WTC11 (cell line): ENCODE data around the gene TRAPPC4. TPM values are rescaled to one million over a fixed set of nuclear protein-coding genes. Genes with fewer than 3 reads are reported as not detected.
A peak's percentile ranks its signal among the peaks of the same experiment; 100 is the strongest.

Experiments
- ATAC-seq: fragments of 200-7000 bp; cut with Tn5 transposase; 2 replicates; pipeline ENCODE4 v1.10.0; 2021; ENCODE audit warnings: mild to moderate bottlenecking, moderate library complexity
- CTCF ChIA-PET: fragments of 300-600 bp; sonication (Branson Sonifier 250); formaldehyde crosslinking; loops from one replicate; lab custom pipeline; 2021; ENCODE audit warnings: antibody characterized with exemption; lab: Charles Lee
- POLR2A ChIA-PET: fragments of 350-600 bp; sonication (Branson Sonifier 250); formaldehyde crosslinking; loops from one replicate; lab custom pipeline; 2021; ENCODE audit warnings: antibody characterized with exemption; lab: Charles Lee
- DNase-seq: peaks from one replicate; pipeline ENCODE4 v3.0.0; 2021; ENCODE audit warnings: low spot score
- H3K27ac Mint-ChIP-seq: 2 replicates; pipeline ENCODE4 v1.8.0; 2021; ENCODE audit warnings: mixed read lengths
- H3K27me3 Mint-ChIP-seq: 2 replicates; pipeline ENCODE4 v1.8.0; 2021; ENCODE audit warnings: low read depth, mild to moderate bottlenecking, moderate library complexity, mixed read lengths
- H3K36me3 Mint-ChIP-seq: 2 replicates; pipeline ENCODE4 v1.8.0; 2021; ENCODE audit warnings: mixed read lengths
- H3K4me1 Mint-ChIP-seq: 2 replicates; pipeline ENCODE4 v1.8.0; 2022; ENCODE audit warnings: mixed read lengths
- H3K4me3 Mint-ChIP-seq: 2 replicates; pipeline ENCODE4 v1.8.0; 2021; ENCODE audit warnings: mild to moderate bottlenecking, moderate library complexity, mixed read lengths
- H3K9me3 Mint-ChIP-seq: 2 replicates; pipeline ENCODE4 v1.8.0; 2021; ENCODE audit warnings: mixed read lengths
- ATF3 ChIP-seq: sonication (generic); formaldehyde crosslinking; conservative IDR thresholded peaks from 2 replicates; pipeline ENCODE4 v1.8.1; 2022; ENCODE audit warnings: mild to moderate bottlenecking, missing genetic modification reagents
- E2F1 ChIP-seq: sonication (generic); formaldehyde crosslinking; IDR thresholded peaks from 2 replicates; pipeline ENCODE4 v1.8.0; 2022; ENCODE audit warnings: mild to moderate bottlenecking, missing genetic modification reagents
- EMX1 ChIP-seq: fragments of 250-450 bp; sonication (Bioruptor Pico); IDR thresholded peaks from 2 replicates; pipeline ENCODE4 v1.8.0; 2021; ENCODE audit warnings: mild to moderate bottlenecking
- FOXP1 ChIP-seq: sonication (generic); formaldehyde crosslinking; IDR thresholded peaks from 2 replicates; pipeline ENCODE4 v1.8.0; 2022; ENCODE audit warnings: missing genetic modification reagents, mild to moderate bottlenecking, moderate library complexity, borderline replicate concordance
- GABPB1 ChIP-seq: sonication (generic); formaldehyde crosslinking; IDR thresholded peaks from 2 replicates; pipeline ENCODE4 v1.8.1; 2023; ENCODE audit warnings: mild to moderate bottlenecking, missing genetic modification reagents
- GTF2I ChIP-seq: fragments of 250-450 bp; sonication (Bioruptor Pico); conservative IDR thresholded peaks from 2 replicates; pipeline ENCODE4 v1.4.0; 2021; ENCODE audit warnings: mild to moderate bottlenecking
- HMGA2 ChIP-seq: fragments of 250-450 bp; sonication (Bioruptor Pico); IDR thresholded peaks from 2 replicates; pipeline ENCODE4 v1.4.0; 2021; ENCODE audit warnings: mild to moderate bottlenecking, moderate library complexity
- MXD4 ChIP-seq: fragments of 250-450 bp; sonication (Bioruptor Pico); IDR thresholded peaks from 2 replicates; pipeline ENCODE4 v1.8.0; 2021; ENCODE audit warnings: mild to moderate bottlenecking, moderate library complexity, borderline replicate concordance
- MYBL2 ChIP-seq: sonication (generic); formaldehyde crosslinking; IDR thresholded peaks from 2 replicates; pipeline ENCODE4 v1.8.1; 2023; ENCODE audit warnings: mild to moderate bottlenecking, moderate library complexity, missing genetic modification reagents
- NR1H2 ChIP-seq: sonication (generic); formaldehyde crosslinking; IDR thresholded peaks from 2 replicates; pipeline ENCODE4 v1.9.0; 2021; ENCODE audit warnings: mild to moderate bottlenecking, moderate library complexity, missing genetic modification reagents
- OVOL2 ChIP-seq: fragments of 250-450 bp; sonication (Bioruptor Pico); IDR thresholded peaks from 2 replicates; pipeline ENCODE4 v1.9.0; 2021; ENCODE audit warnings: mild to moderate bottlenecking, borderline replicate concordance
- RORB ChIP-seq: fragments of 250-450 bp; sonication (Bioruptor Pico); IDR thresholded peaks from 2 replicates; pipeline ENCODE4 v1.9.0; 2021; ENCODE audit warnings: mild to moderate bottlenecking
- TEAD1 ChIP-seq: sonication (generic); formaldehyde crosslinking; IDR thresholded peaks from 2 replicates; pipeline ENCODE4 v1.8.0; 2022; ENCODE audit warnings: mild to moderate bottlenecking, missing genetic modification reagents
- ZBTB21 ChIP-seq: sonication (generic); formaldehyde crosslinking; IDR thresholded peaks from 2 replicates; pipeline ENCODE4 v1.8.1; 2023; ENCODE audit warnings: mild to moderate bottlenecking, missing genetic modification reagents, borderline replicate concordance
- total RNA-seq: library from RNA; stranded (reverse); gene quantifications from 3 replicates; pipeline ENCODE4 v1.2.3, GENCODE V29; 2021
- TF ChIP-seq, protein P1 (sequence below): sonication (generic); formaldehyde crosslinking; IDR thresholded peaks from 2 replicates; pipeline ENCODE4 v1.8.0; 2023; ENCODE audit warnings: missing genetic modification reagents
- TF ChIP-seq, protein P2 (sequence below): sonication (generic); formaldehyde crosslinking; IDR thresholded peaks from 2 replicates; pipeline ENCODE4 v1.8.1; 2022; ENCODE audit warnings: mild to moderate bottlenecking, moderate library complexity, missing genetic modification reagents
- TF ChIP-seq, protein P3 (sequence below): fragments of 250-450 bp; sonication (Bioruptor Pico); IDR thresholded peaks from 2 replicates; pipeline ENCODE4 v1.9.0; 2021; ENCODE audit warnings: mild to moderate bottlenecking, borderline replicate concordance
- TF ChIP-seq, protein P4 (sequence below): sonication (generic); formaldehyde crosslinking; IDR thresholded peaks from 2 replicates; pipeline ENCODE4 v1.8.0; 2022; ENCODE audit warnings: mild to moderate bottlenecking, missing genetic modification reagents

Gene TRAPPC4
- total RNA-seq, 1 experiment from 2014 or later = 75.7 TPM

DNA sequence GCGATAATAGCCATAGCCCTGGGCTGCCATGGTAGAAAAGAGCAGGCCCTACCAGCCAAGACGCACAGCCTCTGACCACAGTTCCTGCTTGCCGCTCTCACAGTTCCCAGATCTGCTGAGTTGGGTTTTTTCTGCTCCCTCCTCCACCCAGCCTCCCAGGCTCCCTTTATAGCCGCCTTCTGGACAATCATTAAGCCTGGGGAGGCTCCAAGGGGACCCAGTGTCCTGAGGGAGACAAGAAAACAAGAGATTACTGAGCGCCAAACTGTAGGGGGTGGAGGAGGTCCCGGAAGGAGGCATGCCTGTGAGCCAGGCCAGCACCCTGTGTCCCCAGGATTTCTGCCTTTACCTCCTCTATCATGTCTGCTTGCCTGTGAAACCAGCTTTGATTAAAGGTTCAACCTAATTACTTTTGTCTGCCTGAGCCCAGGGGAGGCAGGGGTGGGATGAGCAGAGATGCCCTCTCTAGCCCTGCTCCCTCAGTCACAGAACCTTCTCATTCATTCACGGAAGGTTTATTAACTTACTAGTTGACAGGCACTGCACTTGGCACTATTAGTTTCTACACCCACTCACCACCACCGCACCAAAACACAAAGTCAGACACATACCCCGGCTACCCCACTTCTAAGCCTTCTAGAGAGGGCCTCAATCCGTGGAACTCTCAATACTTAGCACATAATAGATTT is 10.9 kb downstream of the TRAPPC4 start:
- Mint-ChIP-seq H3K36me3 (peaks cover 30% of the 10 kb centered on the region), H3K4me3 (peak overlapping the region; percentile 76), H3K27ac (peak overlapping the region; percentile 78), H3K4me1 (peaks cover 19% of the 10 kb centered on the region), H3K27me3 (no peaks in the 10 kb centered on the region), H3K9me3 (no peaks in the 10 kb centered on the region)
- no peak for TF ChIP-seq RORB (CRISPR knock-in tag)
- TF ChIP-seq, protein P1, sequence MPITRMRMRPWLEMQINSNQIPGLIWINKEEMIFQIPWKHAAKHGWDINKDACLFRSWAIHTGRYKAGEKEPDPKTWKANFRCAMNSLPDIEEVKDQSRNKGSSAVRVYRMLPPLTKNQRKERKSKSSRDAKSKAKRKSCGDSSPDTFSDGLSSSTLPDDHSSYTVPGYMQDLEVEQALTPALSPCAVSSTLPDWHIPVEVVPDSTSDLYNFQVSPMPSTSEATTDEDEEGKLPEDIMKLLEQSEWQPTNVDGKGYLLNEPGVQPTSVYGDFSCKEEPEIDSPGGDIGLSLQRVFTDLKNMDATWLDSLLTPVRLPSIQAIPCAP (CRISPR knock-in tag) = no peak
- DNase-seq = no peak
- no peak for ATAC-seq
- ChIA-PET CTCF (interaction anchor here (1.0 to 2.7 kb wide), 3 partner anchors 12 to 117 kb away, joined by 3 to 10 read pairs (median 6); partner anchors contain the start of gene DPAGT1), POLR2A (interaction anchor here (1.5 to 1.9 kb wide), 2 partner anchors 10 to 11 kb away, joined by 4 to 5 read pairs; partner anchors contain the start of genes RPS25 and TRAPPC4)

- peak overlapping the region; percentile 64; the same call in 1 of the 2 replicates for H3K27ac Mint-ChIP-seq
- peak overlapping the region; percentile 76 for H3K4me3 Mint-ChIP-seq
- H3K36me3 Mint-ChIP-seq = peaks cover 27% of the 10 kb centered on the region
- H3K9me3 Mint-ChIP-seq = no peaks in the 10 kb centered on the region
- TF ChIP-seq GTF2I (CRISPR knock-in tag) = no peak
- TF ChIP-seq MYBL2 = 0 out of 2 replicates have a peak, but pooled peaks have one; percentile 1
- TF ChIP-seq, protein P2, sequence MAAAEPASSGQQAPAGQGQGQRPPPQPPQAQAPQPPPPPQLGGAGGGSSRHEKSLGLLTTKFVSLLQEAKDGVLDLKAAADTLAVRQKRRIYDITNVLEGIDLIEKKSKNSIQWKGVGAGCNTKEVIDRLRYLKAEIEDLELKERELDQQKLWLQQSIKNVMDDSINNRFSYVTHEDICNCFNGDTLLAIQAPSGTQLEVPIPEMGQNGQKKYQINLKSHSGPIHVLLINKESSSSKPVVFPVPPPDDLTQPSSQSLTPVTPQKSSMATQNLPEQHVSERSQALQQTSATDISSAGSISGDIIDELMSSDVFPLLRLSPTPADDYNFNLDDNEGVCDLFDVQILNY = 0 out of 2 replicates have a peak, but pooled peaks have one; percentile 8
- no peak for TF ChIP-seq EMX1 (CRISPR knock-in tag)
- ChIA-PET CTCF (interaction anchor here (0.7 to 2.7 kb wide), 6 partner anchors 12 to 134 kb away, joined by 3 to 10 read pairs (median 3); partner anchors contain the start of genes CENATAC and DPAGT1), POLR2A (interaction anchor here (1.5 to 1.9 kb wide), 2 partner anchors 10 to 12 kb away, joined by 4 to 5 read pairs; partner anchors contain the start of genes RPS25 and TRAPPC4)
- peaks cover 19% of the 10 kb centered on the region for H3K4me1 Mint-ChIP-seq
- ATAC-seq (peak; percentile 3), DNase-seq (no peak)
- no peaks in the 10 kb centered on the region for H3K27me3 Mint-ChIP-seq
Observed at GRCh38 chr11:119030029-119030328, 11.4 kb downstream of the TRAPPC4 start.

GRCh38 chr11:119030329-119031047 is 11.9 kb downstream of the TRAPPC4 start, which contains the start of gene SLC37A4:
SLC37A4 (minus strand) TSS chr11:119030877.
- peak within 1 kb of the TSS; percentile 76 for H3K4me3 Mint-ChIP-seq
- peaks cover 22% of the 10 kb centered on the region for H3K36me3 Mint-ChIP-seq
- no peak for TF ChIP-seq OVOL2
- no peak for TF ChIP-seq MXD4 (CRISPR knock-in tag)
- TF ChIP-seq, protein P3, sequence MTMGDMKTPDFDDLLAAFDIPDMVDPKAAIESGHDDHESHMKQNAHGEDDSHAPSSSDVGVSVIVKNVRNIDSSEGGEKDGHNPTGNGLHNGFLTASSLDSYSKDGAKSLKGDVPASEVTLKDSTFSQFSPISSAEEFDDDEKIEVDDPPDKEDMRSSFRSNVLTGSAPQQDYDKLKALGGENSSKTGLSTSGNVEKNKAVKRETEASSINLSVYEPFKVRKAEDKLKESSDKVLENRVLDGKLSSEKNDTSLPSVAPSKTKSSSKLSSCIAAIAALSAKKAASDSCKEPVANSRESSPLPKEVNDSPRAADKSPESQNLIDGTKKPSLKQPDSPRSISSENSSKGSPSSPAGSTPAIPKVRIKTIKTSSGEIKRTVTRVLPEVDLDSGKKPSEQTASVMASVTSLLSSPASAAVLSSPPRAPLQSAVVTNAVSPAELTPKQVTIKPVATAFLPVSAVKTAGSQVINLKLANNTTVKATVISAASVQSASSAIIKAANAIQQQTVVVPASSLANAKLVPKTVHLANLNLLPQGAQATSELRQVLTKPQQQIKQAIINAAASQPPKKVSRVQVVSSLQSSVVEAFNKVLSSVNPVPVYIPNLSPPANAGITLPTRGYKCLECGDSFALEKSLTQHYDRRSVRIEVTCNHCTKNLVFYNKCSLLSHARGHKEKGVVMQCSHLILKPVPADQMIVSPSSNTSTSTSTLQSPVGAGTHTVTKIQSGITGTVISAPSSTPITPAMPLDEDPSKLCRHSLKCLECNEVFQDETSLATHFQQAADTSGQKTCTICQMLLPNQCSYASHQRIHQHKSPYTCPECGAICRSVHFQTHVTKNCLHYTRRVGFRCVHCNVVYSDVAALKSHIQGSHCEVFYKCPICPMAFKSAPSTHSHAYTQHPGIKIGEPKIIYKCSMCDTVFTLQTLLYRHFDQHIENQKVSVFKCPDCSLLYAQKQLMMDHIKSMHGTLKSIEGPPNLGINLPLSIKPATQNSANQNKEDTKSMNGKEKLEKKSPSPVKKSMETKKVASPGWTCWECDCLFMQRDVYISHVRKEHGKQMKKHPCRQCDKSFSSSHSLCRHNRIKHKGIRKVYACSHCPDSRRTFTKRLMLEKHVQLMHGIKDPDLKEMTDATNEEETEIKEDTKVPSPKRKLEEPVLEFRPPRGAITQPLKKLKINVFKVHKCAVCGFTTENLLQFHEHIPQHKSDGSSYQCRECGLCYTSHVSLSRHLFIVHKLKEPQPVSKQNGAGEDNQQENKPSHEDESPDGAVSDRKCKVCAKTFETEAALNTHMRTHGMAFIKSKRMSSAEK (CRISPR knock-in tag) = no peak
- peak; percentile 88 for TF ChIP-seq GABPB1 (CRISPR knock-in tag)
- TF ChIP-seq TEAD1 = peak; percentile 95; the same call in 1 of the 2 replicates
- no peak; the same call in 1 of the 2 replicates for TF ChIP-seq MYBL2
- 0 out of 2 replicates have a peak, but pooled peaks have one; percentile 20 for TF ChIP-seq GTF2I (CRISPR knock-in tag)
- no peak for TF ChIP-seq ATF3 (CRISPR knock-in tag)
- 0 out of 2 replicates have a peak, but pooled peaks have one; percentile 32 for TF ChIP-seq FOXP1
- TF ChIP-seq NR1H2 = no peak
- TF ChIP-seq ZBTB21 = no peak; the same call in 1 of the 2 replicates
- no peak for TF ChIP-seq E2F1 (CRISPR knock-in tag)
- TF ChIP-seq, protein P1 (CRISPR knock-in tag) = peak; percentile 26; the same call in 1 of the 2 replicates
- TF ChIP-seq, protein P4, sequence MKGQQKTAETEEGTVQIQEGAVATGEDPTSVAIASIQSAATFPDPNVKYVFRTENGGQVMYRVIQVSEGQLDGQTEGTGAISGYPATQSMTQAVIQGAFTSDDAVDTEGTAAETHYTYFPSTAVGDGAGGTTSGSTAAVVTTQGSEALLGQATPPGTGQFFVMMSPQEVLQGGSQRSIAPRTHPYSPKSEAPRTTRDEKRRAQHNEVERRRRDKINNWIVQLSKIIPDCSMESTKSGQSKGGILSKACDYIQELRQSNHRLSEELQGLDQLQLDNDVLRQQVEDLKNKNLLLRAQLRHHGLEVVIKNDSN (CRISPR knock-in tag) = peak; percentile 75
- no peak for TF ChIP-seq HMGA2 (CRISPR knock-in tag)

More at GRCh38 chr11:119030329-119031047, 11.9 kb downstream of the TRAPPC4 start, which contains the start of gene SLC37A4:
- H3K27me3 Mint-ChIP-seq = no peaks in the 10 kb centered on the region
- peak within 1 kb of the TSS; percentile 64 for H3K27ac Mint-ChIP-seq
- ChIA-PET POLR2A (interaction anchor here (1.5 to 1.9 kb wide), 2 partner anchors 11 to 12 kb away, joined by 4 to 5 read pairs; partner anchors contain the start of genes RPS25 and TRAPPC4), CTCF (interaction anchor here (0.7 to 2.7 kb wide), 9 partner anchors 8 to 310 kb away, joined by 3 to 10 read pairs (median 3); partner anchors contain the start of genes CENATAC and DPAGT1)
- no peaks in the 10 kb centered on the region for H3K9me3 Mint-ChIP-seq
- peaks cover 19% of the 10 kb centered on the region for H3K4me1 Mint-ChIP-seq
- DNase-seq (peak; percentile 100), ATAC-seq (peak; percentile 86)
